ENCODE results near the gene FNDC3A.

DNA sequence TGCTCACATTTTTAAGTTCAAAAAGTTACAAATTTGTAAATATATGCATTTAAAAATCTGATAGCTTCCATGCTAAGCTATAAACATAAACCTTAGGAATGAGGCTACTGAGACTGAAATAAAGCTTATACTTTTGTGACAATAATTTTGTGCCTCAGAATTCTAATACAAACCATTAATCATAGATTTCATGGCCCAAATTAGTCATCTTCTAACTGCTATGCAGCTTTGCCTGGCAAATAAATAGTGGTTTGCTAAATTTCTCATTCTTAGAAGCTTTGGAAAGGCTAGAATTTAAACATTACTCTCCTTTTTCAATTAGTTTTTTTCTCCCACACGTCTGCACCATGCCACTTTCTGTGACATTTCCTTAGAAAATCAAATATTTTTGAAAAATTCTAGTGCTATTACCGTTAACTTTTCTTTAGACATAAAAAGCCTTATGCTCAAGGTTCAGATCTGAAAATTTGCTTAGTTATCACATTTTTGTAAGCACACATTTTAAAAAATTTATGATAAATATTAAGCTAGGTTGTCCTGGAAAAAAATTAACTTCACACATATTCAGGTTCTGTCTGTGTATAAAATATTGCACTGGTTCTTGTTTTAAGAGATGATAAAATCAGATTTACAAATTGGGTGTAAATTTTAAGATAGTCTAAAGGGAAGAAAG lies 46.9 kb downstream of the FNDC3A start:
- no peak for TF ChIP-seq HMG20B (CRISPR knock-in tag; IDR thresholded peaks at IDR 0.05)
- TF ChIP-seq CBX5 (IDR thresholded peaks at IDR 0.05; ENCODE audit: borderline replicate concordance, low read depth) = no peak
- TF ChIP-seq POLR2AphosphoS5 (IDR thresholded peaks at IDR 0.05; ENCODE audit: control insufficient read depth, insufficient read depth, low read depth, low read length) = no peak
- no peak for TF ChIP-seq SIN3A (IDR thresholded peaks at IDR 0.05; ENCODE audit: borderline replicate concordance in 2 of 2, control insufficient read depth in 1 of 2, low read depth in 2 of 2, low read length in 2 of 2)
- no peak for TF ChIP-seq PTBP1 (IDR thresholded peaks at IDR 0.05; ENCODE audit: low read depth, low read length)
- no peak for TF ChIP-seq CBFA2T2 (conservative IDR thresholded peaks at IDR 0.05)
- TF ChIP-seq ZNF431 (CRISPR knock-in tag; IDR thresholded peaks at IDR 0.05) = no peak
- TF ChIP-seq, protein P1, sequence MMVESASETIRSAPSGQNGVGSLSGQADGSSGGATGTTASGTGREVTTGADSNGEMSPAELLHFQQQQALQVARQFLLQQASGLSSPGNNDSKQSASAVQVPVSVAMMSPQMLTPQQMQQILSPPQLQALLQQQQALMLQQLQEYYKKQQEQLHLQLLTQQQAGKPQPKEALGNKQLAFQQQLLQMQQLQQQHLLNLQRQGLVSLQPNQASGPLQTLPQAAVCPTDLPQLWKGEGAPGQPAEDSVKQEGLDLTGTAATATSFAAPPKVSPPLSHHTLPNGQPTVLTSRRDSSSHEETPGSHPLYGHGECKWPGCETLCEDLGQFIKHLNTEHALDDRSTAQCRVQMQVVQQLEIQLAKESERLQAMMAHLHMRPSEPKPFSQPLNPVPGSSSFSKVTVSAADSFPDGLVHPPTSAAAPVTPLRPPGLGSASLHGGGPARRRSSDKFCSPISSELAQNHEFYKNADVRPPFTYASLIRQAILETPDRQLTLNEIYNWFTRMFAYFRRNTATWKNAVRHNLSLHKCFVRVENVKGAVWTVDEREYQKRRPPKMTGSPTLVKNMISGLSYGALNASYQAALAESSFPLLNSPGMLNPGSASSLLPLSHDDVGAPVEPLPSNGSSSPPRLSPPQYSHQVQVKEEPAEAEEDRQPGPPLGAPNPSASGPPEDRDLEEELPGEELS (CRISPR knock-in tag; IDR thresholded peaks at IDR 0.05; ENCODE audit: borderline replicate concordance) = no peak
- TF ChIP-seq, protein P2, sequence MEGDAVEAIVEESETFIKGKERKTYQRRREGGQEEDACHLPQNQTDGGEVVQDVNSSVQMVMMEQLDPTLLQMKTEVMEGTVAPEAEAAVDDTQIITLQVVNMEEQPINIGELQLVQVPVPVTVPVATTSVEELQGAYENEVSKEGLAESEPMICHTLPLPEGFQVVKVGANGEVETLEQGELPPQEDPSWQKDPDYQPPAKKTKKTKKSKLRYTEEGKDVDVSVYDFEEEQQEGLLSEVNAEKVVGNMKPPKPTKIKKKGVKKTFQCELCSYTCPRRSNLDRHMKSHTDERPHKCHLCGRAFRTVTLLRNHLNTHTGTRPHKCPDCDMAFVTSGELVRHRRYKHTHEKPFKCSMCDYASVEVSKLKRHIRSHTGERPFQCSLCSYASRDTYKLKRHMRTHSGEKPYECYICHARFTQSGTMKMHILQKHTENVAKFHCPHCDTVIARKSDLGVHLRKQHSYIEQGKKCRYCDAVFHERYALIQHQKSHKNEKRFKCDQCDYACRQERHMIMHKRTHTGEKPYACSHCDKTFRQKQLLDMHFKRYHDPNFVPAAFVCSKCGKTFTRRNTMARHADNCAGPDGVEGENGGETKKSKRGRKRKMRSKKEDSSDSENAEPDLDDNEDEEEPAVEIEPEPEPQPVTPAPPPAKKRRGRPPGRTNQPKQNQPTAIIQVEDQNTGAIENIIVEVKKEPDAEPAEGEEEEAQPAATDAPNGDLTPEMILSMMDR (IDR thresholded peaks at IDR 0.05 in 2 of 3, conservative IDR thresholded peaks at IDR 0.05 in 1 of 3; ENCODE audit: insufficient read depth in 2 of 3, low read depth in 1 of 3, low read length in 3 of 3) = no peak
- TF ChIP-seq NFIC (IDR thresholded peaks at IDR 0.05) = no peak
- no peak for TF ChIP-seq RAD21 (CRISPR knock-in tag; conservative IDR thresholded peaks at IDR 0.05 in 1 of 2, IDR thresholded peaks at IDR 0.05 in 1 of 2)
- no peak for TF ChIP-seq ESRRB (CRISPR knock-in tag; IDR thresholded peaks at IDR 0.05; ENCODE audit: borderline replicate concordance)
- TF ChIP-seq SREBF2 (CRISPR knock-in tag; IDR thresholded peaks at IDR 0.05) = no peak
